NB4 (cell line): ENCODE data around the gene TNFRSF1B.

Experiments used
- DNase-seq: peaks from one replicate; pipeline ENCODE4 v3.0.0; 2010; ENCODE audit warnings: low read depth
- H3K4me3 ChIP-seq: one replicate; pipeline ENCODE4 v1.5.1; 2011; ENCODE audit warnings: mild to moderate bottlenecking, low read depth, low read length, moderate library complexity
- CTCF ChIP-seq: IDR thresholded peaks from one replicate; pipeline ENCODE4 v1.5.1; 2012; ENCODE audit warnings: low read depth, low read length
- MAX ChIP-seq: IDR thresholded peaks from 2 replicates; pipeline ENCODE4 v1.6.1; 2011; ENCODE audit warnings: low read depth, low read length
- MYC ChIP-seq: IDR thresholded peaks from 2 replicates; pipeline ENCODE4 v1.6.1; 2011; ENCODE audit warnings: low read depth, low read length
- POLR2A ChIP-seq: IDR thresholded peaks from 2 replicates; pipeline ENCODE4 v1.6.1; 2011; ENCODE audit warnings: mild to moderate bottlenecking; ENCODE audit not compliant: insufficient read length; ENCODE audit errors: extremely low read depth

TNFRSF1B gene

GRCh38 chr1:12126781-12127180 lies 40.0 kb upstream of the TNFRSF1B start:
- no peak for DNase-seq
- no peak overlapping the region for H3K4me3 ChIP-seq
- TF ChIP-seq POLR2A (no peak), MAX (no peak)

DNA sequence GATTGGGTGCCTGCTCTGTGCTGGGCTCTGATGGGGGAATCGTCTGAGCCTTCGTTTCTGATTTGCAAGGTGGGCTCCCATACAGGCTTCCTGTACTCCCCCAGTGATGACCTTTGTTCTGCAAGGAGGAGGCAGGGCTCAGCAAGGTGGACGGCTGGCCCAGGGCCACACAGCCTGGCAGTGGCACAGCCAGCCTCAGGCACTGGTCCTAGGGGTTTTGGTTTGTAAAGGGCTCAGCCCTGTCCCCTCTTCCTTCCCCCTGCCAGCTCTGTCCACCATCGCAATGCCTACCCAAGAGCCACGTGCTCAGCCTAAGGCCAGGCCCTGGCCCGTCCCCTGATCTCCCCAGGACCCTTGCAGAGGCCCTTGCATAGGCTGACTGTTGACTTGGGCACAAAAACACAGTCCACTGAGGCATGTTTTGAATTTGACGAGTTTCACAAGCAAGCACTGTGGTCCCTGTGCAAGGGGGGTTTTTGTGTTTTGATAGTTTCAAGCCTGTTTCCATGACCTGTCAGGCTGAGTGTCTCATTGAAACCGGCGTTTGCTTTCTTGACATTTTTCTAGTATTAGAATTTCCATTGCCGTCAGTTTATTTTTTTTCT lies 39.5 kb upstream of the TNFRSF1B start:
- TF ChIP-seq CTCF (no peak), MAX (no peak), POLR2A (no peak), MYC (no peak)
- no peak for DNase-seq

GRCh38 chr1:12128120-12128519 lies 38.7 kb upstream of the TNFRSF1B start:
- DNase-seq = no peak
- TF ChIP-seq MAX = no peak
- TF ChIP-seq POLR2A = no peak
- no peak for TF ChIP-seq CTCF
- no peak for TF ChIP-seq MYC
- no peak overlapping the region for H3K4me3 ChIP-seq

More for the DNA sequence above, 39.5 kb upstream of the TNFRSF1B start:
- H3K4me3 ChIP-seq = no peak overlapping the region

DNA sequence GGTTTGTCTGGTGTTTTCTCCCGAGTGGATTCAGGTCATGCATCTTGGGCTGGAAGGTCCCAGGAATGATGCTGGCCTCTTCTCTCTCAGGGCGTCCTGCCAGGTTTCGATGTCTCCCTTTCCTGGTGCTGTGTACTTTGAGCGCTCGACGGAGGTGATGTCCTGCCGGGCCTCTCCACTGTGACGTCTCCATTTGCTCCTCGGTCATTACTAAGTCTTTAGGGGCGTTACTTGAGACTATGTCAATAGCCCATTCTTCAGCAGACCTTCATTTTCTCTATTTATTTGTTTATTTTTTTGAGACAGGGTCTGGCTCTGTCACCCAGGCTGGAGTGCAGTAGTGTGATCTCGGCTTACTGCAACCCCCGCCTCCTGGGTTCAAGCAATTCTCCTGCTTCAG lies 37.2 kb upstream of the TNFRSF1B start:
- no peak overlapping the region for H3K4me3 ChIP-seq
- no peak for DNase-seq
- TF ChIP-seq MYC (no peak), POLR2A (no peak), MAX (no peak), CTCF (no peak)

DNA sequence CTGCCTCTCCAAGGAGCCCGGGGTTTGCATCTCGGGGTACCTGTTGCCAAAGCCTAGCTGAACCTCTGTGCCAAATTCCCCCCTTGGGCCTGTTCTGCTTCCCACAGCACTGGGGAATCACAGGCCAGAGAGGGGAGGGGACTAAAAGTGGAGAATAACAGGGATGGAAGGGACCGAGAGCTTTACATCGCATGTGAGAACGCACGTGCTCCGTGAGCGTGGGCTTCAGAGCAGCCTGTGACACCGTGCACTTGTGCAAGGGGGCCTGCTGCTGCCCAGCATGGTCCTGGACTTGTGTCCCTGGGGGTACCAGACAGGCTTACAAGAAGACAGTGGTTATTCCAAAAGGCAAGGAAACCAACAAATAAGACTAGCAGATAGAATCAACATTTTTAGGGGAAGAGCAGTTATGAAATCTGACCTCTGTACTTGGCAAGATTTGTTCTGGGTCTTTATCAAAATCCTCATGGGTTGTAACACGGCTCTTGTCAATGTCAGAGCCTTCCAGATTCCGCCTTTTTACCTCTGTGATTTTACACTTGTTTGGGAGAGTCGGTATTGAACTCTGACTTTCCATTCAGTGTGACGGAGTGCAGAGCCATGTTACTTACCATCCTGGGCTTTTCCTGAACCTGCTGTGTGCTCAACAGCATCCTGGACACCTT lies 36.2 kb upstream of the TNFRSF1B start:
- H3K4me3 ChIP-seq = no peak overlapping the region
- TF ChIP-seq MAX = no peak
- TF ChIP-seq POLR2A = no peak
- no peak for TF ChIP-seq MYC
- no peak for TF ChIP-seq CTCF
- no peak for DNase-seq

- no peak for TF ChIP-seq MYC
- TF ChIP-seq POLR2A = no peak
- TF ChIP-seq CTCF = no peak
- TF ChIP-seq MAX = no peak
- no peak for DNase-seq
Observed at GRCh38 chr1:12132078-12132477, 34.7 kb upstream of the TNFRSF1B start.

More at GRCh38 chr1:12132078-12132477, 34.7 kb upstream of the TNFRSF1B start:
- H3K4me3 ChIP-seq = no peak overlapping the region
